HCT116 (cell line): ENCODE results near the gene DPP4. TPM values are rescaled to one million over a fixed set of nuclear protein-coding genes. Genes with fewer than 3 reads are reported as not detected.

Experiments used
- ATAC-seq: fragments of 200-7000 bp; cut with Tn5 transposase; 2 replicates; pipeline ENCODE4 v1.9.1; 2020; ENCODE audit warnings: mild to moderate bottlenecking, moderate library complexity
- BruUV-seq: library from RNA; stranded (reverse); fragments of 400-500 nt; replicated peaks from 2 replicates; lab custom pipeline; 2021; lab: Mats Ljungman, UMichigan
- CTCF ChIA-PET: fragments of 300-600 bp; sonication (Branson Sonifier 250); formaldehyde crosslinking; loops from one replicate; lab custom pipeline; 2021; ENCODE audit warnings: antibody characterized with exemption; lab: Charles Lee
- POLR2A ChIA-PET: fragments of 300-600, 350-600 bp; sonication (Branson Sonifier 250); formaldehyde crosslinking; loops from one replicate; lab custom pipeline; 2021; ENCODE audit warnings: antibody characterized with exemption; lab: Charles Lee
- RAD21 ChIA-PET, 2 experiments: fragments of 300-600 bp; sonication (Branson Sonifier 250); formaldehyde crosslinking; loops; one replicate each; lab custom pipeline; 2023; ENCODE audit warnings: low total read pairs in 2 of 2; ENCODE audit not compliant: uncharacterized antibody in 2 of 2, unreplicated experiment in 2 of 2, low non-redundant PET in 1 of 2; lab: Charles Lee
- DNase-seq: peaks from one replicate; pipeline ENCODE4 v3.0.0-alpha.2; 2010; ENCODE audit warnings: low read depth, low spot score
- H2AFZ ChIP-seq: fragments of 200-600 bp; shearing (Covaris generic), sonication (generic); 2 replicates; pipeline ENCODE4 v1.6.1; 2017; ENCODE audit warnings: low read depth, mixed run types, mixed read lengths, antibody characterized with exemption, low read length; ENCODE audit not compliant: poor library complexity, severe bottlenecking
- H3K27ac ChIP-seq: 2 replicates; pipeline ENCODE4 v1.5.1; 2012; ENCODE audit warnings: low read depth, low read length
- H3K27me3 ChIP-seq: fragments of 200-600 bp; sonication (generic); 2 replicates; pipeline ENCODE4 v1.6.1; 2016; ENCODE audit warnings: mixed run types, low read length, mixed read lengths; ENCODE audit not compliant: insufficient read depth
- H3K36me3 ChIP-seq, 2 experiments: fragments of 200-500 bp in 1 of 2; fragments of 200-600 bp in 1 of 2; sonication (Bioruptor generic) in 1 of 2; sonication (generic) in 1 of 2; 2 replicates each; pipeline versions ENCODE4 v1.5.1 to v1.6.1; 2014 to 2016; ENCODE audit warnings: low read length in 2 of 2, inconsistent platforms in 1 of 2, mixed read lengths in 1 of 2, mixed run types in 1 of 2; ENCODE audit not compliant: insufficient read depth in 2 of 2, control insufficient read depth in 1 of 2
- H3K4me1 ChIP-seq, 2 experiments: fragments of 200-600 bp in 1 of 2; sonication (generic) in 1 of 2; 2 replicates each; pipeline versions ENCODE4 v1.5.1 to v1.6.1; 2012 to 2017; ENCODE audit warnings: low read length in 2 of 2, inconsistent platforms in 1 of 2, mild to moderate bottlenecking in 1 of 2, mixed read lengths in 1 of 2, mixed run types in 1 of 2, moderate library complexity in 1 of 2; ENCODE audit not compliant: insufficient read depth in 2 of 2, control insufficient read depth in 1 of 2
- H3K4me2 ChIP-seq: fragments of 200-600 bp; sonication (generic); 2 replicates; pipeline ENCODE4 v1.6.1; 2017; ENCODE audit warnings: mixed run types, low read length, mixed read lengths
- H3K4me3 ChIP-seq, 2 experiments: fragments of 200-600 bp in 1 of 2; sonication (generic) in 1 of 2; replicated peaks in 1 of 2; 2 replicates each; pipeline ENCODE4 v1.5.1; 2011 to 2016; ENCODE audit warnings: low read length in 2 of 2, control low read depth in 1 of 2, low read depth in 1 of 2, mild to moderate bottlenecking in 1 of 2, mixed read lengths in 1 of 2, mixed run types in 1 of 2
- H3K79me2 ChIP-seq: fragments of 200-600 bp; sonication (generic); 2 replicates; pipeline ENCODE4 v1.6.1; 2017; ENCODE audit warnings: mild to moderate bottlenecking, mixed run types, low read length, moderate library complexity, mixed read lengths; ENCODE audit not compliant: insufficient read depth
- H3K9ac ChIP-seq: fragments of 200-600 bp; sonication (generic); 2 replicates; pipeline ENCODE4 v1.6.1; 2016; ENCODE audit warnings: low read length, mixed read lengths
- H3K9me2 ChIP-seq: fragments of 200-600 bp; sonication (generic), shearing (Covaris generic); 2 replicates; pipeline ENCODE4 v1.6.1; 2017; ENCODE audit warnings: mixed run types, mild to moderate bottlenecking, moderate library complexity; ENCODE audit not compliant: insufficient read depth
- H3K9me3 ChIP-seq, 2 experiments: fragments of 200-500 bp in 1 of 2; fragments of 200-600 bp in 1 of 2; sonication (Bioruptor generic) in 1 of 2; sonication (generic) in 1 of 2; 2 replicates each; pipeline ENCODE4 v1.6.1; 2014 to 2017; ENCODE audit warnings: low read length in 2 of 2, mixed read lengths in 2 of 2, inconsistent platforms in 1 of 2, low read depth in 1 of 2, mild to moderate bottlenecking in 1 of 2, mixed run types in 1 of 2, moderate library complexity in 1 of 2; ENCODE audit not compliant: control insufficient read depth in 1 of 2, insufficient read depth in 1 of 2
- H4K20me1 ChIP-seq: fragments of 200-600 bp; sonication (generic), shearing (Covaris generic); 2 replicates; pipeline ENCODE4 v1.6.1; 2017; ENCODE audit warnings: mixed run types, mild to moderate bottlenecking, moderate library complexity; ENCODE audit not compliant: insufficient read depth
- CBX3 ChIP-seq: IDR thresholded peaks from 2 replicates; pipeline ENCODE4 v1.6.1; 2012; ENCODE audit warnings: low read depth
- CEBPB ChIP-seq: IDR thresholded peaks from 2 replicates; pipeline ENCODE4 v1.6.1; 2012; ENCODE audit warnings: low read depth
- CTCF ChIP-seq, 3 experiments: fragments of 200-600 bp in 1 of 3; sonication (generic) in 1 of 3; IDR thresholded peaks in 2 of 3; conservative IDR thresholded peaks in 1 of 3; 2 replicates each; pipeline ENCODE4 v1.5.1; 2012 to 2017; ENCODE audit warnings: low read depth in 2 of 3, low read length in 2 of 3, antibody characterized with exemption in 1 of 3, borderline replicate concordance in 1 of 3, control low read depth in 1 of 3, mild to moderate bottlenecking in 1 of 3, mixed read lengths in 1 of 3, mixed run types in 1 of 3, moderate library complexity in 1 of 3; ENCODE audit not compliant: insufficient read depth in 1 of 3
- EGR1 ChIP-seq: IDR thresholded peaks from 2 replicates; pipeline ENCODE4 v1.6.1; 2012; ENCODE audit warnings: low read depth
- ELF1 ChIP-seq: IDR thresholded peaks from 2 replicates; pipeline ENCODE4 v1.6.1; 2012; ENCODE audit warnings: low read depth, borderline replicate concordance
- REST ChIP-seq: IDR thresholded peaks from 2 replicates; pipeline ENCODE4 v1.6.1; 2012; ENCODE audit warnings: low read depth
- SP1 ChIP-seq: IDR thresholded peaks from 2 replicates; pipeline ENCODE4 v1.6.1; 2012; ENCODE audit warnings: low read depth
- intact Hi-C: fragments of 100-400 bp; cut with micrococcal nuclease; formaldehyde crosslinking; loops from 2 replicates; pipeline ENCODE4 v1.10.0; 2022
- total RNA-seq: library from RNA; stranded (reverse); gene quantifications from one replicate; pipeline ENCODE4 v1.2.1, GENCODE V29; 2021; ENCODE audit not compliant: unreplicated experiment

DPP4 gene
- total RNA-seq, 1 experiment from 2014 or later, result 3.6 TPM

- POLR2A ChIA-PET, result no interaction called here
- CTCF ChIA-PET, result no interaction called here
- RAD21 ChIA-PET, result no interaction called here
Measured at GRCh38 chr2:162013514-162014475, 60.2 kb downstream of the DPP4 start.

More at GRCh38 chr2:162013514-162014475, 60.2 kb downstream of the DPP4 start:
- H3K9ac ChIP-seq, result no peak overlapping the region
- TF ChIP-seq CBX3 (no peak), ELF1 (no peak), SP1 (no peak), EGR1 (no peak), CEBPB (no peak), CTCF (IDR thresholded peaks at IDR 0.05 in 2 of 3, conservative IDR thresholded peaks at IDR 0.05 in 1 of 3; ENCODE audit: borderline replicate concordance in 1 of 3, insufficient read depth in 1 of 3, low read depth in 2 of 3, low read length in 2 of 3) (no peak), REST (no peak)
- BruUV-seq, result no TSS peak
- no peaks in the 10 kb centered on the region for H3K79me2 ChIP-seq
- no peak overlapping the region for H3K4me2 ChIP-seq
- DNase-seq, result no peak
- H3K9me2 ChIP-seq, result no peaks in the 10 kb centered on the region
- H3K27me3 ChIP-seq, result no peaks in the 10 kb centered on the region
- no peaks in the 10 kb centered on the region for H4K20me1 ChIP-seq
- H3K4me3 ChIP-seq, result no peak overlapping the region
- no peaks in the 10 kb centered on the region for H3K36me3 ChIP-seq
- no peaks in the 10 kb centered on the region for H3K9me3 ChIP-seq
- intact Hi-C loops, result no loop called here
- ATAC-seq, result no peak
- no peak overlapping the region for H2AFZ ChIP-seq
- H3K27ac ChIP-seq, result no peak overlapping the region
- H3K4me1 ChIP-seq, result no peaks in the 10 kb centered on the region
